ENCODE measurements around the gene SEC14L3. TPM values are rescaled to one million over a fixed set of nuclear protein-coding genes. Genes with fewer than 3 reads are reported as not detected.

Gene SEC14L3
- total RNA-seq, 2 experiments from 2014 or later = not detected

DNA sequence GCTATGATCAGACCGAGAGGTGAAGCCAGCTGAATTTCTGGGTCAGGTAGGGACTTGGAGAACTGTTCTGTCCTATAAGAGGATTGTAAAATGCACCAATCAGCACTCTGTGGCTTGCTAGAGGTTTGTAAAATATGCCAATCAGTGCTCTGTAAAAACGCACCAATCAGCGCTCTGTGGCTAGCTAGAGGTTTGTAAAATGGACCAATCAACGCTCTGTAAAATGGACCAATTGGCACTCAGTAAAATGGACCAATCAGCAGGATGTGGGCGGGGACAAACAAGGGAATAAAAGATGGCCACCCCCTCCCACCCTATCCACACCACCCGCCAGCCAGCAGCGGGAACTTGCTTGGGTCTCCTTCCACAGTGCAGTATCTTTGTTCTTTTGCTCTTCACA lies 40.1 kb upstream of the SEC14L3 start:
- Histone ChIP-seq H3K4me3 (ENCODE audit: low read depth, low read length, poor library complexity, severe bottlenecking) (no peak overlapping the region), H3K9me2 (ENCODE audit: insufficient read depth, low read length) (no peaks in the 10 kb centered on the region), H3K27ac (ENCODE audit: low read depth, low read length, poor library complexity, severe bottlenecking) (no peak overlapping the region), H3K4me2 (ENCODE audit: low read length) (no peak overlapping the region), H2AFZ (ENCODE audit: low read length) (no peak overlapping the region), H3K36me3 (ENCODE audit: insufficient read depth, low read length) (no peaks in the 10 kb centered on the region), H3K9me3 (ENCODE audit: low read length) (no peaks in the 10 kb centered on the region), H4K20me1 (ENCODE audit: insufficient read depth, low read length) (no peaks in the 10 kb centered on the region), H3K4me1 (ENCODE audit: insufficient read depth, low read length, poor library complexity, severe bottlenecking) (no peaks in the 10 kb centered on the region), H3K79me2 (ENCODE audit: insufficient read depth, low read depth, low read length) (no peaks in the 10 kb centered on the region)
- CTCF ChIA-PET (ENCODE audit: unreplicated experiment) = no interaction called here
- POLR2A ChIA-PET = interaction anchor here (0.6 kb wide), 1 partner anchor 530 kb away, joined by 9 read pairs; no protein-coding TSS in a partner anchor
- BruUV-seq (replicated peaks) = no TSS peak
- TF ChIP-seq EZH2phosphoT487 (IDR thresholded peaks at IDR 0.05; ENCODE audit: borderline replicate concordance, low read depth, low read length) = no peak
- intact Hi-C loops (cut with micrococcal nuclease; ENCODE audit: unreplicated experiment) = no loop called here
- DNase-seq (ENCODE audit: low spot score) = no peak

DNA sequence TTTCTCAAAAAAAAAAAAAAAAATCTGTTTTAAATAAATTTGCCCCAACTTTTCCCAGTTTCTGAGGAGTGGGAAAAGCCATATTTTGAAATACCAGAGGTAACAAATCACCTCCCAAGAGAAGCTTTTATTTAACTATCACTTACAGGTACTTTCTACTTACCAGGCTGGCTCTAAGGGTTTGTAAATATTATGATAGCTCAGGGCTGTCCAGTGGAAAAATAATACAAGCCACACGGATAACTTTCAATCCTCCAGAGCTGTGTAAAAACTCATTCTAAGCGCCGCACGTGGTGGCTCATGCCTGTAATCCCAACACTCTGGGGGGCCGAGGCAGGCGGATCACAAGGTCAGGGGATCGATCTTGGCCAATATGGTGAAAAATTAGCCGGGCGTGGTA lies 39.3 kb upstream of the SEC14L3 start:
- no peaks in the 10 kb centered on the region for H3K9me2 ChIP-seq (ENCODE audit: insufficient read depth, low read length)
- intact Hi-C loops (cut with micrococcal nuclease; ENCODE audit: unreplicated experiment) = no loop called here
- no peaks in the 10 kb centered on the region for H3K79me2 ChIP-seq (ENCODE audit: insufficient read depth, low read depth, low read length)
- BruUV-seq (replicated peaks) = no TSS peak
- ChIA-PET CTCF (ENCODE audit: unreplicated experiment) (no interaction called here), POLR2A (interaction anchor here (0.6 kb wide), 2 partner anchors 199 to 529 kb away, joined by 4 to 9 read pairs; no protein-coding TSS in a partner anchor)
- TF ChIP-seq, protein P1, sequence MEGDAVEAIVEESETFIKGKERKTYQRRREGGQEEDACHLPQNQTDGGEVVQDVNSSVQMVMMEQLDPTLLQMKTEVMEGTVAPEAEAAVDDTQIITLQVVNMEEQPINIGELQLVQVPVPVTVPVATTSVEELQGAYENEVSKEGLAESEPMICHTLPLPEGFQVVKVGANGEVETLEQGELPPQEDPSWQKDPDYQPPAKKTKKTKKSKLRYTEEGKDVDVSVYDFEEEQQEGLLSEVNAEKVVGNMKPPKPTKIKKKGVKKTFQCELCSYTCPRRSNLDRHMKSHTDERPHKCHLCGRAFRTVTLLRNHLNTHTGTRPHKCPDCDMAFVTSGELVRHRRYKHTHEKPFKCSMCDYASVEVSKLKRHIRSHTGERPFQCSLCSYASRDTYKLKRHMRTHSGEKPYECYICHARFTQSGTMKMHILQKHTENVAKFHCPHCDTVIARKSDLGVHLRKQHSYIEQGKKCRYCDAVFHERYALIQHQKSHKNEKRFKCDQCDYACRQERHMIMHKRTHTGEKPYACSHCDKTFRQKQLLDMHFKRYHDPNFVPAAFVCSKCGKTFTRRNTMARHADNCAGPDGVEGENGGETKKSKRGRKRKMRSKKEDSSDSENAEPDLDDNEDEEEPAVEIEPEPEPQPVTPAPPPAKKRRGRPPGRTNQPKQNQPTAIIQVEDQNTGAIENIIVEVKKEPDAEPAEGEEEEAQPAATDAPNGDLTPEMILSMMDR (conservative IDR thresholded peaks at IDR 0.05; ENCODE audit: low read length) = no peak
- no peak for TF ChIP-seq EZH2phosphoT487 (IDR thresholded peaks at IDR 0.05; ENCODE audit: borderline replicate concordance, low read depth, low read length)
- H3K4me3 ChIP-seq (ENCODE audit: low read depth, low read length, poor library complexity, severe bottlenecking) = no peak overlapping the region
- H3K9me3 ChIP-seq (ENCODE audit: low read length) = no peaks in the 10 kb centered on the region
- no peak for DNase-seq (ENCODE audit: low spot score)
- no peak overlapping the region for H3K4me2 ChIP-seq (ENCODE audit: low read length)
- H2AFZ ChIP-seq (ENCODE audit: low read length) = no peak overlapping the region
- H3K4me1 ChIP-seq (ENCODE audit: insufficient read depth, low read length, poor library complexity, severe bottlenecking) = no peaks in the 10 kb centered on the region
- no peak overlapping the region for H3K27ac ChIP-seq (ENCODE audit: low read depth, low read length, poor library complexity, severe bottlenecking)
- H4K20me1 ChIP-seq (ENCODE audit: insufficient read depth, low read length) = no peaks in the 10 kb centered on the region
- H3K36me3 ChIP-seq (ENCODE audit: insufficient read depth, low read length) = no peaks in the 10 kb centered on the region

DNA sequence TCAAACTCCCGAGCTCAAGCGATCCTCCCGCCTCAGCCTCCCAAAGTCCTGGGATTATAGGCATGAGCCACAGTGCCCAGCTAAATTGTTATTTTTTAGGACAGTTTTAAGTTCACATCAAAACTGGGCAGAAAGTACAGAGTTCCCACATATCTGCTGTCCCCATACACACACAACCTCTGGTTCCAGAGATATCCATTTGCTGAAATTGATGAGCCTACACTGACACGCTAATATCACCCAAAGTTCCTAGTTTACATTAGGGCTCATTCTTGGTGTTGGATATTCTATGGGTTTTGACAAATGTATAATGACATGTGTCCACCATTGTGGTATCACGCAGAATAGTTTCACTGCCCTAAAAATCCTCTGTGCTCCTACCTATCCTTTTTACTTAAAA lies 36.4 kb upstream of the SEC14L3 start:
- intact Hi-C loops (cut with micrococcal nuclease; ENCODE audit: unreplicated experiment) = no loop called here
- Histone ChIP-seq H3K79me2 (ENCODE audit: insufficient read depth, low read depth, low read length) (no peaks in the 10 kb centered on the region), H4K20me1 (ENCODE audit: insufficient read depth, low read length) (no peaks in the 10 kb centered on the region), H3K9me3 (ENCODE audit: low read length) (no peaks in the 10 kb centered on the region), H3K4me2 (ENCODE audit: low read length) (no peak overlapping the region), H3K27ac (ENCODE audit: low read depth, low read length, poor library complexity, severe bottlenecking) (no peak overlapping the region), H2AFZ (ENCODE audit: low read length) (no peak overlapping the region), H3K4me1 (ENCODE audit: insufficient read depth, low read length, poor library complexity, severe bottlenecking) (no peaks in the 10 kb centered on the region), H3K36me3 (ENCODE audit: insufficient read depth, low read length) (no peaks in the 10 kb centered on the region), H3K4me3 (ENCODE audit: low read depth, low read length, poor library complexity, severe bottlenecking) (no peak overlapping the region), H3K9me2 (ENCODE audit: insufficient read depth, low read length) (no peaks in the 10 kb centered on the region)
- no peak for DNase-seq (ENCODE audit: low spot score)
- POLR2A ChIA-PET = interaction anchor here (0.7 kb wide), 1 partner anchor 10 kb away, joined by 3 read pairs; no protein-coding TSS in a partner anchor
- CTCF ChIA-PET (ENCODE audit: unreplicated experiment) = no interaction called here
- TF ChIP-seq, protein P1 (conservative IDR thresholded peaks at IDR 0.05; ENCODE audit: low read length) = no peak
- TF ChIP-seq EZH2phosphoT487 (IDR thresholded peaks at IDR 0.05; ENCODE audit: borderline replicate concordance, low read depth, low read length) = no peak
- BruUV-seq (replicated peaks) = no TSS peak

Data from OCI-LY7 (cell line).